HCEC 1CT (cell line): ENCODE results near the gene FOXD2.

Experiments used
- DNase-seq: peaks from one replicate; pipeline ENCODE4 v3.0.0-alpha.2; 2017

Gene FOXD2

GRCh38 chr1:47469390-47469759 is 31.5 kb downstream of the FOXD2 start:
- DNase-seq, result no peak

- DNase-seq, result no peak
Measured at GRCh38 chr1:47469910-47470309, 32.1 kb downstream of the FOXD2 start.

GRCh38 chr1:47471163-47471562 is 33.3 kb downstream of the FOXD2 start:
- no peak for DNase-seq

GRCh38 chr1:47474278-47475193 is 36.7 kb downstream of the FOXD2 start:
- no peak for DNase-seq

GRCh38 chr1:47477595-47478080 is 39.8 kb downstream of the FOXD2 start:
- DNase-seq, result no peak

GRCh38 chr1:47478090-47478489 is 40.2 kb downstream of the FOXD2 start:
- no peak for DNase-seq

GRCh38 chr1:47479664-47480063 is 41.8 kb downstream of the FOXD2 start:
- DNase-seq, result no peak

GRCh38 chr1:47481936-47482335 is 44.1 kb downstream of the FOXD2 start:
- no peak for DNase-seq

GRCh38 chr1:47482786-47483185 is 44.9 kb downstream of the FOXD2 start:
- DNase-seq, result no peak

GRCh38 chr1:47483651-47484050 is 45.8 kb downstream of the FOXD2 start:
- DNase-seq, result no peak

- DNase-seq, result no peak
Measured at GRCh38 chr1:47485817-47486216, 48.0 kb downstream of the FOXD2 start.

GRCh38 chr1:47487332-47487731 is 49.5 kb downstream of the FOXD2 start:
- DNase-seq, result no peak

GRCh38 chr1:47487850-47488450 is 50.1 kb downstream of the FOXD2 start:
- no peak for DNase-seq
